ENCODE data around the gene CATSPER1. TPM values are rescaled to one million over a fixed set of nuclear protein-coding genes. Genes with fewer than 3 reads are reported as not detected.
"Not testable (repeated sequence)": the region's sequence is repeated elsewhere in the genome, so short reads cannot be mapped to it uniquely, and the experiment has no call there.

The CATSPER1 gene
- total RNA-seq, 1 donor from 2014 or later = 0.34 TPM

DNA sequence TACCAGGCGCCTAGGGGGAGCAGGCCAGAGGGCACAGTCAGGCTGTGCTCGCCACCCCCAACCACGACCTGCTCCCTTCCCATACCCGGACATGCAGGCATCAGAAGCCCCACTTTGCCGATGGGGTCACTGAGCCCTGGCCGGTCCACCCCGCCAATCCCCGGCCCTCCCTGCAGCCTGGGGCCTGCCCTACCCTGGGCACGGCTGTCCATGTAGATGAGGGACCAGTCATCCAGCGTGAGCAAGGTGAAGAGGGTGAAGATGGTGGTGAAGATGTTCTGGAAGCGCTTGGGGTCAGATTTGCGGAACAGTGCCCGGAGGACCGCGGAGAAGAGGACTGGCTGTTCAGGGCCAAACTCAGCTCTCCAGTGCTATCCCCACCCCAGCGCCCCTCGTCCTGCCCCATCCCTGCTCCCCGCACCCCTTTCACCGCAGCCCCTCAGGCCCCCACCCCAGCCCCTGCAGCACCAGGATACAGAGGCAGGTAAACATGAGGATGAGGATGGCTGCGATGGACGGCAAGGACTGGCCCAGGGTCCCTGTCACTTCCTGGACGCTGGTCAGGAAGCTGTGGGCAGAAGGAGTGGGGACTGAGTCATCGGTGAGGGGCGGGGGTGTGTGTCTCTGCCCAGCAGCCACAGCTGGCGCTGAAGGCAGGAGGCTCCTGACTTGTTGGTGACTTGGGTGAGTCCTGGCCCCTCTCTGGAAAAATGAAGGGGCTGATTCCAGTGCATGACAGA, 5.5 kb downstream of the CATSPER1 start:
- DNase-seq = peak; percentile 86

GRCh38 chr11:66020212-66020611, 6.1 kb downstream of the CATSPER1 start:
- no peak for DNase-seq

GRCh38 chr11:66017321-66017720, 9.0 kb downstream of the CATSPER1 start:
- DNase-seq = no peak

DNA sequence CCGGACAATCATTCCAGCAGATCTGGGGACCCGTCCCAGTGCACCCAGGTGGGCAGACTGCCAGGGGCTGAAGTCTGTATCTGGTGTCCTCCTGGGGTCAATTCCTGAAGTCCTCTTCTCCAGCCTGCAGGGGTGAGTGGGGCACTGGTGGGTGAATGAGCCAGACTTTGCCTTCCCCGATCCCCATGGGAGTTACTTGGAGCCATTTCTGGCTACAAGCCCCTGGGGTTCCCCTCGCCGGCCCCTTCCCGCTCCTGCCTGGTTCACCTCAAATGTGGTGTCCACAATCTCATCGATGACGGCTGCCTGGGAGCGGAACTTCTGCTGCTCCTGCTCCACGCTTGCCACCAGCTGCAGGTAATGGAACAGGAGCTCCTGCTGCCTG, 9.5 kb downstream of the CATSPER1 start:
- DNase-seq = no peak

DNA sequence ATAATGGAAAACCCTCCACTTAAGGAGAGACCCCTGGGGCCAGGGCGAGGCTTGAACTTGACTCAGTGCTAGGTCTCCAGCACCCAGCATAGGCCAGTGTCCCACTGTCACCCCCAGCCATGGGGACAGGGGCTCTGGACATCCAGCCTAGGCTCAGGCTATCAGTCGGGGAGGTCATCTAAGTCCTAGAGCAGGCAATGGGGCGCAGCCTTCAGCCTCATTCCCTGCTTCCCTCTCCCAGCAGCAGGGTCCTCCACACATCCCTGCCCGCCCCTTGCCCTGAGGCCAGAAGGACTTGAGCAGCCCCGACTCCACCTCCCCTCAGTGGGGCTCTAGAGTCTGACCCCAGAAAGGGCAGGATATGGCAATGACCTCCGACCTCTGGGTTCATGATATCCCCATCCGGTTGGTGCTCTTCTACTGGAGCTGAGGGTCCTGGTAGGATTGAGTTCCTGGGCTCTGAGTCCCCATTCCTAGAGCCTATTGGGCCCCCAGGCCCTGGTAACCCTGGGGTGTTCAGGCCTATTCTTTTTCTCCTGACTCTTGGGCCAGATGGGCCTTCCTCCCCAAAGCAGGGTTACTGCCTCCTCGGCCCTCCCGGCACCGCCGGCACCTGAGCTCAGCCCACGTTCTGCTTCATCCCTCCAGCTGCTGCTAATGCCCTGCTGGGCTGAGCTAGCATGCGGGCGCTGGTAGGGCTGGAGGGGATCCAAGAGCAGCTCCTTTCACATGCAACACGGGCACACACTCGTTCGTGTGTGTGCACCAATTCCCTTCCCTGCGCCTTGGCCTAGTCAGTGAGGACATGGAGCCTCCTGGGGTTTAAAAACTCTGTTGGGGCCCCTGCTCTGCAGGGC, 10.1 kb downstream of the CATSPER1 start:
- no peak for DNase-seq

DNA sequence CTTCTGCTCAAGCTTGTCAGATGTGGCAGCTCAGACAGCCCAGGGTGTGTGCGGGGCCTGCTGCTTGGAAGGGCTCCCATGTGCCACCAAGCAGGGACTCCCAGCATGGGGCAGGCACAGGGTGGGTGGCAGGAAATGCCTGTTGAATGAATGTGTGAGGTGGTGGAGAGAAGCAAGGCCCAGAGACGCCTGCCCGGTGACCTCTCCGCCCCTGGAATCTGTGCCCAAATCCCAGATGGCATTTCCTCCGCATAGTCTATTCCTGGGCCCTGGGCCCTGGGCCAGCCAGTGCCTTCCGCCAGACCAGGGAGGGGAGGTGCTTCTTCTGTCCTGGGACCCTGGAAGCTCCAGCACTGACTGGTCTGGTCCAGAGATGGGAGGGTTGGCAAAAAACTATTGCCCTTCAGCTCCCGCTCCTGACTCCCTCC, 10.8 kb downstream of the CATSPER1 start:
- peak; percentile 75 for DNase-seq

GRCh38 chr11:66014804-66015453, 11.3 kb downstream of the CATSPER1 start:
- no peak for DNase-seq

GRCh38 chr11:66013762-66014100, 12.5 kb downstream of the CATSPER1 start:
- no peak for DNase-seq

DNA sequence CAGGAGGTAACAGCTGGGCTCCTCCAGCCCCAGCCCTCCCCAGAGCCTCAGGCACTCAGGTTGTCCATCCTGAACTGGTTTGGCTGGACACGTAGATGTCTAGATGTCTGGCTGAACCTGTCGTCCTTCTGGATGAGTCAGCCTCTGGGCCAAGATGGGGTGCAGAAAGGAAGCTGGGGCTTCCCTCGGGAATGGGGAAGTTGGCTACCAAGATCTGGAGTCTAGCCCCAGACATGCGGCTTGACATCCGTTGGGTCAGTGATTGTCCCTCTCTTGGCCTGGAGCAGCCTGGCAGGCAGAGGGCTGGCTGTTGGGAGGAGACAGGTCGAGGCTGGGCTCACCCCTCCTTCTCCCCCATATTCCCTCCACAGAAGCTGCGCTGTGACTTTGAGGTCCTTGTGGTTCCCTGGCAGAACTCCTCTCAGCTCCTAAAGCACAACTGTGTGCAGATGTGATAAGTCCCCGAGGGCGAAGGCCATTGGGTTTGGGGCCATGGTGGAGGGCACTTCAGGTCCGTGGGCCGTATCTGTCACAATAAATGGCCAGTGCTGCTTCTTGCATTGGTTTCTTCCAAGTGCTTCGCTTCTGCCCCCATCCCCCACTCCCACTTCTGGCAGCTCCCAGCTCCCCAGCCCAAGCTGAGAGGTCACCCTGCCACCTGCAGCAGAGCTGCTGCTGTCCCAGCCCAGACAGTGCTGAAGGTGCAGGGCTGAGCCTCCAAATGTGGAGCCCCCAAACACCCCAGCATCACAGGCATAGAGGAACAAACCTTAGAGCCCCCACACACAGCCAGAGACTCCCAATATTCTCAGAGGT, 13.1 kb downstream of the CATSPER1 start:
- no peak for DNase-seq

- no peak for DNase-seq
These were observed 13.8 kb downstream of the CATSPER1 start for GRCh38 chr11:66012371-66012945.

GRCh38 chr11:66011785-66012303, 14.4 kb downstream of the CATSPER1 start, which contains the start of gene CST6:
Gene CST6, plus strand, starts transcription at chr11:66012008. Its CDS starts 37 bp downstream, at chr11:66012045.
- no peak for DNase-seq

GRCh38 chr11:66011239-66011784, 15.0 kb downstream of the CATSPER1 start:
- no peak for DNase-seq

GRCh38 chr11:66010036-66010435, 16.2 kb downstream of the CATSPER1 start:
- DNase-seq = not testable (repeated sequence)

DNA sequence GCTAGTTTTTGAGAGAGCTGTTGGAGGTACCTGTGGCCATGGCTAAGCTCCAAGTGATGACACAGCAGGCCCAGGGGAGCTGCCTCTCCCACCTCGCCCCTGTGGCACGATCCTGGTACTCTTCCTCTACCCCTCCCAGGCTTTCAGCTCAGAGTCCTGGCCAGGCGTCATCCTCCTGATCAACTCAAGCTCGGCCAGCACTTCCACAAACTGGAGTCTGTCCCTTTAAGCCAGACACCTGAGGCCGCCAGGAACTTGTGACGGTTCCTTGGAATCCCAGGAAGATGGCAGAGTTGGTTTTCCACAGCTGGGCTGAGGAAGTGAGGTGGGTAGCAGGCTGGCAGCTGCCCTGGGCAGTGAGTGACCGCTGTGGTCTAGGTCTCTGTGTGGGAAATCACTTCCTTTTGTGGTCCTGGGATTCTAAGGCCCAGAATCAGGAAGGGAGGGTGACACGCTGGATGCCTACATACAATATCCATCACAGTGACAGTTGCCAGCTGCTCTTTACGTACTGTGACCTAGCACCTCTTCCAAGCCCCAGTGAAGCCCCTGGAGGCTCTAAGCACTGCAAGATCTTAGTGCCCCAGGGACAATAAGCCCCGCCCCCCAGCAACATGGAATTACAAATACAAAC, 17.7 kb downstream of the CATSPER1 start:
- DNase-seq = no peak

DNA sequence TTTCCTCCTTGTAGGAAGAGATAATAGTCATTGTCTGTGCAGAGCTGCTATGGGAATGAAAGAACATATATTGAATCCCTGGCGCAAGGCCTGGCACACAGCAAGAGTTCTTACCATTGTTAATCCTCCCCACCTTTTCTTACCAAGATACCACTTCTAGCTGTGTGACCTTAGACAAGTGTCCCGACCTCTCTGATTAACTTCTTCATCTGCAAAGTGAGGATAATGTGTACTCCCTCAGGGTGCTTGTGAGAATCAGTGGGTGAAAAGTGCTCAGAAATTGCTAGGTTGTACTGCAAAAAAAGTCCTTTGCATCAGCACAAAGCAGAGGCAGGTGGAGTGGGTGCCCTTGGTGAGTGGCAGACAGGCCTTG, 18.2 kb downstream of the CATSPER1 start:
- DNase-seq = no peak

DNA sequence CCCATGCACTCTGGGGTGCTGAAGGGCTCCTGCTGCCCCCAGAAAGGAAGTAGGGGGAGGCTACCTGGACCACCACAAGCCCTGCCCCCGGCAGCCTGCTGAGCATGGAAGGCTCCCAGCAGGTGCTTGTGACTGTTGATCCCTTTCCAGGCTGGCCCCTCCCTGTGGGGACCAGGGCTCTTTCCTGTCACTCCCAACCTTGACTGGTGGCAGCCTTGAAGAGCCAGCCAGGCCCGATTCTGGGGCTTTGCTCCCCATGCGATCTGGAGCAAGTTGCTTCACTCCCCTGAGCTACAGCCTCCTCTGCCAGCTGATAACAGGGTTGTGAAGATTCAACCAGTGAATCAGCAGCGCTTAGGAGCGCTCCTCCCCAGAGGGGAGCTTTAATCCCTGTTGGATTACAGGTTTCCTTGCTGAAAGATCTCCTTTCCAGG, 19.1 kb downstream of the CATSPER1 start:
- no peak for DNase-seq

- no peak for DNase-seq
These were observed 19.4 kb downstream of the CATSPER1 start for GRCh38 chr11:66006891-66007176.

DNA sequence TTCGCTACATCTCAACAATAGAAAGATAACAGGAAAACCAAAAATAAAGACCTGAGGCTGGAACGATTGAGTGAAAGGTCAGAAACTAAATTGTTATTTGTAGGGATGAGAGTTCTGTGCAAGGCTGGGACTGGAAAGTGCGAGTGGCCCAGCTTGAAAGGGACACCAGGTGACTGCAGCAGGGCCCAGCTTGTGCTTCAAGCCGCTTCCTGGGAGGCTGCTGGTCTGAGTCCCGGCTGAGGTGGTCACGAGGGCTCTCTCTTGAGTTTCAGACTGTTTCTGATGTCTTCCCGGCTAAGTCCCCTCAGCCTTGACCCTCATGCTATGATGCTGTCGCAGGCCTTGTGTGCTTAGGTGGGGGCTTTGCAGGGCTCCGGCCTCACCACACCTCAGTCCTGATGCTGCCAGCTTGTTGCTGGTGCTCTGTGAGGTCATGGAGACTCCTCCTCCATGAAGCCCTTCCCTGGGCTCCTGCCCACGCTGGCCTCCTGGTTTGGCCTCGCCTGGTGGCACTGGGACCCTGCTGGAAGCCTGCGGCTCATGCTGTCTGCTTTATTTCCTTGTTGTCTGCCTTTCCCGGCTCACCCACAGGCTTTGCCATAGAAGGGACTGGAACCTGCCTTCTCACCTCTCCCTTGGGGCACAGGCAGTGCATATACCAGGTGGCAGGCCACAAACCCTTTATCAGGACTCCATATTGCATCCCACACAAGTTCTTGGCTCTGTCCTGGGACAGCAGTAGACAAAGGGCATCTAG, 20.0 kb downstream of the CATSPER1 start:
- no peak for DNase-seq

GRCh38 chr11:66004186-66004585, 22.1 kb downstream of the CATSPER1 start:
- no peak for DNase-seq

- no peak for DNase-seq
These were observed 23.0 kb downstream of the CATSPER1 start for GRCh38 chr11:66003291-66003690.

Measured in dermis blood vessel endothelial cell (primary cell).